K562 (cell line): Measurements from ENCODE around the gene ARHGAP42. TPM values are rescaled to one million over a fixed set of nuclear protein-coding genes. Genes with fewer than 3 reads are reported as not detected.

Experiments used
- ATAC-seq: fragments of 200-7000 bp; cut with Tn5 transposase; 3 replicates; pipeline ENCODE4 v1.9.1; 2020; ENCODE audit warnings: moderate library complexity
- BruUV-seq: library from RNA; stranded (reverse); fragments of 400-500 nt; replicated peaks from 2 replicates; lab custom pipeline; 2021; lab: Mats Ljungman, UMichigan
- CTCF ChIA-PET: fragments of 300-600 bp; formaldehyde crosslinking; extraction: SDS; loops from one replicate; lab custom pipeline; 2021; ENCODE audit warnings: low intra/inter-chr PET ratio; lab: Yijun Ruan, JAX
- POLR2A ChIA-PET: fragments of 300-600, 350-650 bp; sonication (Branson Sonifier 250); formaldehyde crosslinking; extraction: SDS; loops from one replicate; lab custom pipeline; 2021; ENCODE audit warnings: antibody characterized with exemption, inconsistent platforms; lab: Yijun Ruan, JAX
- DNase-seq, 4 experiments: peaks; one replicate each; pipeline versions ENCODE4 v3.0.0 to v3.0.0-alpha.2; 2011 to 2018; ENCODE audit warnings: low spot score in 3 of 4, mixed read lengths in 3 of 4; ENCODE audit errors: extremely low read depth in 1 of 4
- FAIRE-seq: peaks from 2 replicates; lab custom pipeline; 2011; peaks lifted over from hg19 to GRCh38; lab: Jason Lieb, UNC
- H2AFZ ChIP-seq: 2 replicates; pipeline ENCODE4 v1.6.0; 2011; ENCODE audit warnings: low read depth, low read length, control low read depth, inconsistent platforms
- H3K27ac ChIP-seq: fragments of 200-600 bp; 3 replicates; pipeline ENCODE4 v1.8.0; 2011; ENCODE audit warnings: low read depth, mild to moderate bottlenecking, control low read depth, inconsistent platforms, low read length, moderate library complexity, mixed read lengths; ENCODE audit errors: extremely low read depth
- H3K27me3 ChIP-seq, 2 experiments: fragments of 300-600 bp in 1 of 2; 2 replicates in 1 of 2; 3 replicates in 1 of 2; pipeline versions ENCODE4 v1.6.0 to v1.8.0; 2011; ENCODE audit warnings: inconsistent platforms in 2 of 2, low read length in 2 of 2, mild to moderate bottlenecking in 1 of 2, mixed read lengths in 1 of 2, moderate library complexity in 1 of 2; ENCODE audit not compliant: control insufficient read depth in 2 of 2, insufficient read depth in 2 of 2
- H3K36me3 ChIP-seq: fragments of 300-600 bp; 3 replicates; pipeline ENCODE4 v1.8.0; 2011; ENCODE audit warnings: mild to moderate bottlenecking, low read length, inconsistent platforms; ENCODE audit not compliant: control insufficient read depth, insufficient read depth
- H3K4me1 ChIP-seq, 2 experiments: fragments of 200-600 bp in 1 of 2; replicated peaks in 1 of 2; 2 replicates in 1 of 2; 3 replicates in 1 of 2; pipeline versions ENCODE4 v1.5.1 to v1.8.0; 2011; ENCODE audit warnings: inconsistent platforms in 2 of 2, low read length in 2 of 2, mild to moderate bottlenecking in 1 of 2, mixed read lengths in 1 of 2, moderate library complexity in 1 of 2; ENCODE audit not compliant: control insufficient read depth in 2 of 2, insufficient read depth in 2 of 2
- H3K4me2 ChIP-seq: 2 replicates; pipeline ENCODE4 v1.6.1; 2011; ENCODE audit warnings: low read length, control low read depth, inconsistent platforms, mixed read lengths; ENCODE audit not compliant: insufficient read depth
- H3K4me3 ChIP-seq: fragments of 200-600 bp; sonication (generic), shearing (Covaris generic); 2 replicates; pipeline ENCODE4 v1.5.1; 2016; ENCODE audit warnings: control low read depth, inconsistent platforms
- H3K79me2 ChIP-seq: fragments of 200-600 bp; 3 replicates; pipeline ENCODE4 v1.8.0; 2011; ENCODE audit warnings: low read length, inconsistent platforms; ENCODE audit not compliant: control insufficient read depth, insufficient read depth
- H3K9ac ChIP-seq, 2 experiments: 2 replicates each; pipeline versions ENCODE4 v1.6.0 to v1.6.1; 2011; ENCODE audit warnings: low read depth in 2 of 2, low read length in 2 of 2, control low read depth in 1 of 2, inconsistent platforms in 1 of 2, mild to moderate bottlenecking in 1 of 2, mixed read lengths in 1 of 2; ENCODE audit not compliant: insufficient read depth in 1 of 2
- H3K9me1 ChIP-seq: one replicate; pipeline ENCODE4 v1.6.0; 2011; ENCODE audit warnings: inconsistent platforms, mild to moderate bottlenecking, low read length, moderate library complexity; ENCODE audit not compliant: control insufficient read depth, insufficient read depth
- H3K9me3 ChIP-seq: replicated peaks from 2 replicates; pipeline ENCODE4 v1.5.1; 2011; ENCODE audit warnings: low read depth, low read length, inconsistent platforms; ENCODE audit not compliant: control insufficient read depth, insufficient read depth
- H4K20me1 ChIP-seq: replicated peaks from 2 replicates; pipeline ENCODE4 v1.6.1; 2011; ENCODE audit warnings: low read length, inconsistent platforms, mixed read lengths; ENCODE audit not compliant: control insufficient read depth, insufficient read depth
- EWSR1 ChIP-seq: fragments of 450-650 bp; IDR thresholded peaks from 2 replicates; pipeline ENCODE4 v1.6.1; 2018; ENCODE audit warnings: borderline replicate concordance, mild to moderate bottlenecking, low read depth, moderate library complexity; ENCODE audit not compliant: partially characterized antibody
- EZH2 ChIP-seq: IDR thresholded peaks from 2 replicates; pipeline ENCODE4 v1.6.1; 2012; ENCODE audit warnings: low read depth, mild to moderate bottlenecking, inconsistent platforms, low read length, borderline replicate concordance
- SP2 ChIP-seq: IDR thresholded peaks from 2 replicates; pipeline ENCODE4 v1.6.1; 2011; ENCODE audit warnings: mild to moderate bottlenecking, low read depth, low read length, moderate library complexity; ENCODE audit not compliant: poor library complexity, severe bottlenecking; ENCODE audit errors: extremely low read depth
- SUPT5H ChIP-seq: fragments of 450-650 bp; IDR thresholded peaks from 2 replicates; pipeline ENCODE4 v1.6.1; 2016
- TEAD2 ChIP-seq: fragments of 450-650 bp; IDR thresholded peaks from 2 replicates; pipeline ENCODE4 v1.6.1; 2016; ENCODE audit warnings: missing genetic modification characterization, control low read depth, missing compliant biosample characterization
- ZBTB17 ChIP-seq: fragments of 450-650 bp; formaldehyde crosslinking; IDR thresholded peaks from 2 replicates; pipeline ENCODE4 v1.4.0; 2020; ENCODE audit warnings: mild to moderate bottlenecking
- ZNF76 ChIP-seq: fragments of 250-450 bp; sonication (Bioruptor Pico); IDR thresholded peaks from 2 replicates; pipeline ENCODE4 v1.4.0; 2020; ENCODE audit warnings: mild to moderate bottlenecking, moderate library complexity, borderline replicate concordance
- WGBS: fragments of 100-300 bp; shearing (Covaris generic); methylation state at CpG from one replicate; pipeline ENCODE4 v1.1.6; 2016; ENCODE audit warnings: low coverage, mixed read lengths; ENCODE audit not compliant: insufficient coverage; ENCODE audit errors: missing lambda C conversion rate; 5-methylcytosine and 5-hydroxymethylcytosine counted together
- in situ Hi-C: fragments of 300-500 bp; cut with MboI; formaldehyde crosslinking; loops from 4 replicates; pipeline ENCODE4 v1.15.0; 2018; ENCODE audit warnings: inconsistent platforms, mixed read lengths
- intact Hi-C: fragments of 100-400 bp; cut with micrococcal nuclease; formaldehyde crosslinking; loops from 2 replicates; pipeline ENCODE4 v1.14.2; 2022
- polyA plus RNA-seq, 8 experiments: library from polyadenylated mRNA; depleted of rRNA in 4 of 8; stranded (reverse) in 5 of 8; unstranded in 3 of 8; fragments of >200 nt; fragmentation: Nextera tagmentation in 2 of 8; fragmentation: Illumina TruSeq in 1 of 8; extraction: Ambion mirVana in 2 of 8; extraction: Trizol in 1 of 8; gene quantifications; 2 replicates each; pipeline versions ENCODE4 v1.2.1 to v1.2.3, GENCODE V29; 2011 to 2014; ENCODE audit warnings: inconsistent platforms in 1 of 8, missing spikeins in 1 of 8
- total RNA-seq, 7 experiments: library from RNA; depleted of rRNA in 6 of 7; stranded (reverse); fragments of >200 nt in 6 of 7; fragmentation: Illumina TruSeq in 2 of 7; extraction: Trizol in 2 of 7; gene quantifications; 2 replicates each; pipeline versions ENCODE4 v1.2.1 to v1.2.3, GENCODE V29; 2011 to 2021; ENCODE audit warnings: low replicate concordance in 1 of 7
- TF ChIP-seq, protein P1 (sequence below): fragments of 450-650 bp; conservative IDR thresholded peaks from 2 replicates; pipeline ENCODE4 v1.6.1; 2016; ENCODE audit warnings: missing genetic modification characterization, low read depth, mild to moderate bottlenecking, control low read depth, missing compliant biosample characterization
- TF ChIP-seq, protein P2 (sequence below): fragments of 250-450 bp; sonication (Bioruptor Pico); IDR thresholded peaks from 2 replicates; pipeline ENCODE4 v1.5.0; 2021
- TF ChIP-seq, protein P3 (sequence below): fragments of 200-800 bp; sonication (Bioruptor generic); IDR thresholded peaks from 2 replicates; pipeline ENCODE4 v1.6.1; 2017; ENCODE audit warnings: missing genetic modification characterization, missing compliant biosample characterization

ARHGAP42 gene
- total and polyA plus RNA-seq, 9 of the 15 experiments (the other 6 are each of a cell fraction or from before 2014, with no cell fraction given) = 0.95 to 6.1 (median 2.4) TPM

DNA sequence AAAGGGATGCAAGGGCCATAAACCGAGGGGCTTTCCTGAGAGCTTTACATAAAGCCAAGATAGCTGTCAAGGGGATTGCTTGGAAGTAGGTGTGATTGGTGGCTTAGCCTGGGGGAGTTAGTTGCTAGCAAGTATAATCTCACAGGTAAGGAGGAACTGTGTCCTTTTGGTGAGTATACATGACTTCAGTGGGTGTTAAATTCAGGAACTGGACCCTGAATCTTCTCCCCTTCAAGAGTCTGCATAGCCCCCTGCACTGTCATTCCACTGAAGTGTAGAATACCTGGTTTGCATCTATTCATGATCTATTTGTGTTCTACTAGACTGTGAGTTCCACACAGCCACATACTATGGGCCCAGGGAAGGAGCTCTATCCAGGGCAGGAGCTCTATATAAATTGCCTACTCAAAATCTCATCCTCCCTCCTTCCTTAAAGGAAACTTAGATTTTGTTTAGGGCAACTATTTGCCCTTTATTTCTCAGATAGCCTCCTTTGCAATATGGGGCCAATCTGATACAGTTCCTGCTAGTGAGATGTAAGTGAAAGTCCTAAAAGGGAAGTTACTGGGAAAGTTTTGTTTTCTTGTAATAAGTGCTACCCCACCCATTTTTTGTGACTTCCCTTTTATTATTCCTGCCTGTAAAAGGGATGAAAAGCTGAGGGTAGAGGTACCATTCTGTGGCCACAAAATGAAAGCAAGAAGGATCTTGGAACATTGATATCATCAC is 322.0 kb downstream of the ARHGAP42 start:
- 0% methylated on average over 1 of the region's 1 CpG for WGBS
- Histone ChIP-seq H4K20me1 (no peaks in the 10 kb centered on the region), H3K4me3 (no peak overlapping the region), H2AFZ (no peak overlapping the region), H3K9me1 (no peaks in the 10 kb centered on the region), H3K9me3 (no peaks in the 10 kb centered on the region), H3K9ac (no peak overlapping the region), H3K4me2 (no peak overlapping the region), H3K79me2 (no peaks in the 10 kb centered on the region), H3K4me1 (no peaks in the 10 kb centered on the region; a peak in 1 of 5 replicates)
- in situ Hi-C loops = no loop called here
- no peak for FAIRE-seq
- TF ChIP-seq, protein P1, sequence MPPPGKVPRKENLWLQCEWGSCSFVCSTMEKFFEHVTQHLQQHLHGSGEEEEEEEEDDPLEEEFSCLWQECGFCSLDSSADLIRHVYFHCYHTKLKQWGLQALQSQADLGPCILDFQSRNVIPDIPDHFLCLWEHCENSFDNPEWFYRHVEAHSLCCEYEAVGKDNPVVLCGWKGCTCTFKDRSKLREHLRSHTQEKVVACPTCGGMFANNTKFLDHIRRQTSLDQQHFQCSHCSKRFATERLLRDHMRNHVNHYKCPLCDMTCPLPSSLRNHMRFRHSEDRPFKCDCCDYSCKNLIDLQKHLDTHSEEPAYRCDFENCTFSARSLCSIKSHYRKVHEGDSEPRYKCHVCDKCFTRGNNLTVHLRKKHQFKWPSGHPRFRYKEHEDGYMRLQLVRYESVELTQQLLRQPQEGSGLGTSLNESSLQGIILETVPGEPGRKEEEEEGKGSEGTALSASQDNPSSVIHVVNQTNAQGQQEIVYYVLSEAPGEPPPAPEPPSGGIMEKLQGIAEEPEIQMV (tag) = no peak
- TF ChIP-seq, protein P2, sequence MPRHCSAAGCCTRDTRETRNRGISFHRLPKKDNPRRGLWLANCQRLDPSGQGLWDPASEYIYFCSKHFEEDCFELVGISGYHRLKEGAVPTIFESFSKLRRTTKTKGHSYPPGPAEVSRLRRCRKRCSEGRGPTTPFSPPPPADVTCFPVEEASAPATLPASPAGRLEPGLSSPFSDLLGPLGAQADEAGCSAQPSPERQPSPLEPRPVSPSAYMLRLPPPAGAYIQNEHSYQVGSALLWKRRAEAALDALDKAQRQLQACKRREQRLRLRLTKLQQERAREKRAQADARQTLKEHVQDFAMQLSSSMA (CRISPR knock-in tag) = no peak
- TF ChIP-seq ZBTB17 (CRISPR knock-in tag) (no peak), EZH2 (no peak), EWSR1 (no peak), TEAD2 (no peak), SUPT5H (no peak), SP2 (no peak), ZNF76 (CRISPR knock-in tag) (no peak)
- TF ChIP-seq, protein P3, sequence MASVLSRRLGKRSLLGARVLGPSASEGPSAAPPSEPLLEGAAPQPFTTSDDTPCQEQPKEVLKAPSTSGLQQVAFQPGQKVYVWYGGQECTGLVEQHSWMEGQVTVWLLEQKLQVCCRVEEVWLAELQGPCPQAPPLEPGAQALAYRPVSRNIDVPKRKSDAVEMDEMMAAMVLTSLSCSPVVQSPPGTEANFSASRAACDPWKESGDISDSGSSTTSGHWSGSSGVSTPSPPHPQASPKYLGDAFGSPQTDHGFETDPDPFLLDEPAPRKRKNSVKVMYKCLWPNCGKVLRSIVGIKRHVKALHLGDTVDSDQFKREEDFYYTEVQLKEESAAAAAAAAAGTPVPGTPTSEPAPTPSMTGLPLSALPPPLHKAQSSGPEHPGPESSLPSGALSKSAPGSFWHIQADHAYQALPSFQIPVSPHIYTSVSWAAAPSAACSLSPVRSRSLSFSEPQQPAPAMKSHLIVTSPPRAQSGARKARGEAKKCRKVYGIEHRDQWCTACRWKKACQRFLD (CRISPR knock-in tag) = no peak
- TF ChIP-seq, all 486 proteins: peak for 0
- ATAC-seq (no peak; the same call in 2 of the 3 replicates), DNase-seq (no peak)
- intact Hi-C loops = no loop called here
- ChIA-PET CTCF (no interaction called here), POLR2A (no interaction called here)
- Histone ChIP-seq H3K36me3 (no peaks in the 10 kb centered on the region), H3K27me3 (no peaks in the 10 kb centered on the region), H3K27ac (no peak overlapping the region; the same call in 2 of the 3 replicates)
- BruUV-seq = no TSS peak
